Measurements from ENCODE around the gene TNRC18.

GRCh38 chr7:5428478-5429252 lies 5.0 kb upstream of the TNRC18 start:
- TF ChIP-seq CTCF (IDR thresholded peaks at IDR 0.05; ENCODE audit: low read depth, low read length, missing input control) (peak; percentile 8), ZBTB33 (IDR thresholded peaks at IDR 0.05) (no peak), YY1 (IDR thresholded peaks at IDR 0.05) (peak; percentile 75), ATF3 (IDR thresholded peaks at IDR 0.05) (peak; percentile 10), SP1 (IDR thresholded peaks at IDR 0.05) (no peak), TAF1 (conservative IDR thresholded peaks at IDR 0.05) (peak; percentile 62)

Data from liver (tissue), 3 donors.